GM18907 (cell line): ENCODE data around the gene PCSK6.

Experiments used
- ATAC-seq: cut with Tn5 transposase; IDR thresholded peaks from one replicate; pipeline ENCODE4 v1.9.1; 2021; ENCODE audit warnings: mild to moderate bottlenecking, moderate library complexity; ENCODE audit not compliant: unreplicated experiment

PCSK6 gene

GRCh38 chr15:101314336-101315125, 175.0 kb downstream of the PCSK6 start:
- ATAC-seq = no peak

GRCh38 chr15:101313041-101313761, 176.3 kb downstream of the PCSK6 start:
- ATAC-seq = no peak

DNA sequence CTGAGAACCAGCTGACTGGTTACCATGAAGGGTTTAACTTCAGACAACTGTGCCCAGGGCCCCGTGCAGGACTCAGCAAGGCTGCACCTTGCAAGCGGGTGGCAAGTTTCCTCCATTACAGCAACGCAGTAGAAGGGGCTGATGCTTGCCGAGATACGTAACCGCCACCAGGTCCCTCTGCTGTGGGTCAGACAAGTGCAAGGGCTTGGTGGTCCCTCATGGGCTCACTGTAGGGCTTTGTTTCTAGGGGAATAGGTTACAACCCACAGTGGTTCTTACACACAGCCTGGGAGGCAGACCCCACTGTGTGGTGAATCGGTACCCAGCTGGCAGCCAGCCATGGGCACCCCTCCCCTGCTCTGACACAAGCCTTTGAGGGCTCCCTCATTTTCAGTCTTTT, 179.0 kb downstream of the PCSK6 start:
- ATAC-seq = no peak

GRCh38 chr15:101310161-101310480, 179.4 kb downstream of the PCSK6 start:
- no peak for ATAC-seq

DNA sequence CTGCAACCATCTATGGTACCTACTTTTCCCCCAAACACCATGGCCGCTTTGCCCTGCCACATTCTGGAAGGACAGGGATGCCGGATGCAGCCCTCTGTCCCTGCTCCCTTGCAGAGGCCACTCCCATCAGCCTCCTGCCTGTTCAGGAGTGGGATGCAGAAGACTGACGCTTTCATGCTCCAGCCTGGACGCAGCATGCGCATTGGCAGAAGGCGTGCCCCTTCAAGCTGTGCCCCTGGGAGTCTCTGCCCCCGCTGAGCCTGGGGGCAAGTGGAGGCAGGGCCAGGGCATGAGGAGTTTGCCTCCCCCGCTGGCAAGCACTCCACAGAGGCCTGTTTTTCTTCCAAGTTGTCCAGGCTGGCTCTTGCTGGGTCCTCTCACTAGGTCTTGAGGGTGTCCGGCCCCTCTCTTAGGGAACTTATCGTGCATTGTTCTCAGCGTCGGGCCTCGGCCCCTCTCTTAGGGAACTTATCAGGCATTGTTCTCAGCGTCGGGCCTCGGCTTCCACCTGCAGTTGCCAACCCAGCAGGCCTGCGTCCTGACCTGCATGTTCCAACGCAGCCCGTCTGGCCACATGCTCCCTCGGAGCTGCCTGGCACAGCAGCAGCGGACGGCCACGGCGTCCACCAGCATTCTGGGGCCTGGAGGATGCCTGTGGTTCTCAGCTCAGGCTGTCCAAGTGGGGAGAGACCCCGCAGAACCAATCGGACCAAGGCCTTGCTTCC, 179.9 kb downstream of the PCSK6 start:
- no peak for ATAC-seq

- ATAC-seq = no peak
Measured at GRCh38 chr15:101308604-101309435, 180.7 kb downstream of the PCSK6 start.

- ATAC-seq = no peak
Measured at GRCh38 chr15:101307897-101308603, 181.5 kb downstream of the PCSK6 start.

DNA sequence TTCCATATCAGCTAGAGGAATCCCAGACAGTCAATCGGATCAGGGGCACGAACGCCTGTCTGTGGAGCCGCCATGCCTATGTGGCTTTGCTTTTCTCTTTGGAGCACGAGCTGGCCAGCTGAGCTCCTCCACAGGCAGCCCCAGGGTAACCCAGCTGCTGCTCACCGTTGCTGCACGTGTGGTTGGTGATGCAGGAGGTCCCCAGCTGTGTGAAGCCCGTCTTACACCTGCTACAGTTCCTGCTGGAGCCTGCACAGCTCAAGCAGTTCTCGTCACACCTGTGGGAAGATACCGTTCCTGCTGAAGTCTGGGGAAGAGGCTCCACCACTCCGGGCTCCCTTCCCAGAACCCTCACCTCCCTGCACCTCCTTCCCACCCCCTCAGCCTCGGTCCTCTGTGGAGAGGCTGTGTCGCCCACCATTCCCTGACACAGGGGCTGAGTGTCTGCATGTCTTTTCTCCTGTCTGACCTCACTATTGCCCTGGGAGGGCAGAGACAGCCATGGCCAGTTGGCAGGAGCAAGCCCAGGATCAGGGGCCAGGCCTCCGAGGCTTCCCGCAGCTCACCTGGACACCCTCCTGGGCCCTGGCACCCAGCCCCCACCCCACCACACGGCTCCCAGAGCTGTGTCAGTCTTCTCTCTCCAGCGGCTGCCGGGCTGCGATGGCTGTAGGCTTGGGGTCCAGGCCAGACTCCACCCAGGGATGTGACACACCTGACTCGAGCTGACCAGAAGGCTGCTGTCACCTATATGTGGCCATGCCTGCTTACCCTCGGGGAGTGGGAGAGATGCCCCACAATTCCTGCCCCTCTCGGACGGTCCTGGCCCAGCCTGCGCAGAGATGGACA, 182.2 kb downstream of the PCSK6 start:
- no peak for ATAC-seq

DNA sequence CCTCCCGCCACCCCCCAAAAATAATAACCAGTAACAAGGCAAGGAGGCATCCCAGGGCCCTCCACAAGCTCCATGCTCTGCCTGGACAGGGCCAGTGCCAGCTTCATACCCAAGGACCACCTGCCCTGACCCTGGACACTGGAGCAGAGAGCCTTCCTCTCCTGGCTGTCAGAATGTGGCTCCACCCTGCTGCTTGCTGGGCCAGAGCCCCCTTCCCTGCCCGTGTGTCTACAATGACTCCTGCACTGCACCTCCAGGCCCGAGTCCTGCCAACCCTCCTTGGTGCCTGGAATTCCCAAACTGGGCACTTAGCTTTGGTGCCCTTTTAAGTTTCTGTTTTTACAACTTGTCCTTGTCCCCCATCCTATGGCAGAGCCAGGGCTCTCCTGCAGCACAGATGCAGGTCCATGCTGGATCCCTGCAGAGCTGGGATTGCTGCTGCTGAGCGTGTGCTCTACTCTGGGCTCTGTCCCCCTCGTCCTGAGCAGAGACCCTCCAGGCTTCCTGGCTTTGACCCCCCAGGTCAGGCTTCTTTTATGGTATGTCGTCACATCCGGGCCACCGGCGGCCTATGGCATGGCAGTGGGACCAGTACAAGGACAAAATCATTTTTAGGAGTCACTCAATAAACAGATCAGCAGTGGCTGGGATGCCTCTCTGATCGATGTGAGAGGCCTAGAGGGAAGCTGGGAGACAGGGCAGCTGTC, 183.0 kb downstream of the PCSK6 start:
- no peak for ATAC-seq

- ATAC-seq = no peak
Measured at GRCh38 chr15:101305820-101306255, 183.7 kb downstream of the PCSK6 start.

- ATAC-seq = no peak
Measured at GRCh38 chr15:101303408-101303807, 186.1 kb downstream of the PCSK6 start.

- no peak for ATAC-seq
Measured at GRCh38 chr15:101296418-101297405, 192.8 kb downstream of the PCSK6 start.

DNA sequence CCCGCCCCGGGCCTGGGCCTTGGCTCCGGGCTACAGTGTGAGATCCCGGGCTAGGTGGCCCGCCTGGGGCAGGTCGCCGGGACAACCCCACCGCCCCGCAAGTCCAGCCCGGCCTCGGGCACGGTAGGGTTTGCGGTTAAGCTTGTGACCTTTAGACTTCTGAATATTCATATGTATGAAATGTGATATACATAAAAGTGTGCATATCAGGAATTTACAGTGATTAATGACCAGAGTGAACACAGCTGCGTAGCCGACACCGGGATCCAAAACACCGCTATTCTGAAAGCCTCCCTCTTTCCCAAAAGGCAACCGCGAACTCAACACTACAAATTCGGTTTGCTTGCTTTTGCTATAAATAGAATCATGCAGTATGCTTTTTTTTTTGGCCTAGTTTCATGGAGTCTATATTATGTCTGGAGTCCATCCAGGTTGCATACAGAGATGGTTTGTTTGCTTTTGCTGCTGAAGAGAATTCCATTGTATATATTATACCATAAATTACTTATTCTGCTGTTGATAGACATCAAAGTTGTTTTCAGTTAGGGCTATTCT, 193.8 kb downstream of the PCSK6 start:
- no peak for ATAC-seq

DNA sequence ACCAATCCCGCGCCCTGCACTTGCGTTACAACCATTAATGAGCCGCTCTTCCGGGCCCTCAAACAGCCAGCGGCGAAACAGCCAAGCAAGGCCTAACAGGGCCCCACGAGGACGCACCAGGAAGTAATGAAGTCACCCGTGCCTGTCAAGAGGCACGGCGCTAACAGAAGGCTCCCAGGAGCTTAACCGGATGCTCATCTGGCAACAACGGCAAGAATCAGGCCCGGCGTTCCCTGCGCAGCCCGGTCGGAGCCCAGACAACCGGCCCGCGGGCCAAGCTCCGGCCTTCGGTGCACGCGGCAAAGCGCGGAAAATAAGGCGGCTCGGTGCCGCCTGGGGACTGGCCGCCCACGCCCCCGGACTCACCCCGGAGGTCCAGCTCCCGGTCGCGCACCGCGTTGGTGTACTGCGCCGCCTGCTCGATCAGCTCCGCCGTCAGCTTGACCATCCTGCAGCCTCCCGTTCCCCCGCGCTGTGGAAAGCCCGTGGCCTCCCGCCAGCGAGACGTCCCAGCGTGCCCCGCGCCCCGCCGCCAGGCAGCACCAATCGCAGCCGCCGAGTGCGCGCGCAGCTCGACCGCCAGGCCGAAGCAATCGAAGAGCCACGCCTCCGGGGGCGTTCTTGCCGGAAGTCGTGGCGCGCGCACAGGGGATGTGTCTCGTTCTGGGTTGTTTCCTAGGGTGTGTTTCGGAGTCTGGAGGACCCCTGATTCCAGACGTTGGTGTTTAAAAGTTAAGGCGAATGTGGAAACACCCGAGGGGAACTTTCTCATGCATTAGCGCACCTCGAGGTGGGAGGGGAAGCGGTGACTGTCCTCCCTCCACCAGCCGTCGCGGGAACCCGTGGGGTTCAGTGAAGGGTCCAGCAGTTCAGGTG, 194.5 kb downstream of the PCSK6 start, which contains the start of gene SNRPA1:
SNRPA1 (minus strand) TSS at position 518 of the 876 bp plus-strand sequence; CDS start at position 448, 70 bp downstream.
- ATAC-seq = peak; percentile 84

DNA sequence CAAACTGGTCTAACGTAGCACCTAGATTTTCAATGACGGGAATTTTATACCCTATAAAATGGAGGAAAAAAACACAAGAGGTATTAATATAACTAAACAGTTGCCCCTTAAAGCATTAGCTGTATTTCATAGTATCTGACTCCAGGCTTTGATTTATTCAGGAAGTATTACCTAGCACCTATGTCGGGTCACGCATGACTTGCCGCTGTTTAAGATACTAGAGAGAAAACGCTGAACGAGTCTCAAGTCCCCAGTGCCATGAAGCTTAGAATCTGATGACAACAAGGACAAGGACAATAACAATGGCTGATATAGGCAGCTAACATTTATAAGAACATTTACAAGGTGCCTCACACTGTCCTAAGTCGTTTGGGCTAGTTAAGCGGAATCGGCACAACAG, 196.4 kb downstream of the PCSK6 start:
- ATAC-seq = no peak

- no peak for ATAC-seq
Measured at GRCh38 chr15:101288905-101289513, 200.5 kb downstream of the PCSK6 start.
